Activated CD4-positive, alpha-beta T cell treated with anti-CD3 and anti-CD28 coated beads for 1 hour (primary cell): ENCODE data around the gene GDA.

Experiments used
- DNase-seq: peaks from one replicate; pipeline ENCODE4 v3.0.0-alpha.2; 2020

Gene GDA

GRCh38 chr9:72151104-72151503, 1.9 kb downstream of the GDA start:
- no peak for DNase-seq

GRCh38 chr9:72154468-72155285, 5.4 kb downstream of the GDA start:
- no peak for DNase-seq

GRCh38 chr9:72155301-72155700, 6.1 kb downstream of the GDA start:
- no peak for DNase-seq

DNA sequence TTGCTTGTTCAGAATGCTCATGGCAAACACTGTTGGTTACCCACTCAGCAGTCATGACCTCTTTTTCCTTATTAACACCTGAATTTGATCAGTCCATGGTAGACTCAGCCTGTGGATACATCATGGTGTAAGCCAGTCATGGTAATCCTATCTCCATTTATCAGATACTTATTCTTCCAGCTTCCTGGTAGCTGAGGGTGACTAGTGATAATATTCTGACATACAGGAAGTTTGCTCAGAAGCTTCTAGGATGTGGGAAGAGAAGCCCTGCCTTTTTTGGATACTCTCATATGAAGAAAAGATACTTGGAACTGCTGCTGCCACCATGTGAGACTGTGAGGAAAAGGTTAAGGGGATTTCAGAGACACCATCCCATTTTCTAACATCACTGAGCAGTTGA, 7.3 kb downstream of the GDA start:
- no peak for DNase-seq

DNA sequence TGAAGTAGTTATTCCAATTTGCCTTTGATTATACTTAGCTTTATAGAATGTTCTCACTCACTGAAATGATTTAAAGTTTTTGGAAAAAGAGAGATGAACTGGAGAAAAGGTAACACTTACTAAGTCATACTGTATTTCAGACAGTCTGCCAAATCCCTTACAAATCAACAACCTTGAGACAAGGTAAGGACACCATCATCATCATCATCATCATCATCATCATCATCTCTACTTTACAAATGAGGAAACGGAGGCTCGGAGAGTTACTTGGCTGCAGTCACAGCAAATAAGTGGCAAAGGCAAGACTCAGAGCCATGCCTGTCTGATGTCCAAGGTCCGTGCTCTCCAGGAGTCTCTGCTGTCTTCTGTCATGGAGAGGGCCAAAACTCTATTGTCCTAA, 9.4 kb downstream of the GDA start:
- no peak for DNase-seq

DNA sequence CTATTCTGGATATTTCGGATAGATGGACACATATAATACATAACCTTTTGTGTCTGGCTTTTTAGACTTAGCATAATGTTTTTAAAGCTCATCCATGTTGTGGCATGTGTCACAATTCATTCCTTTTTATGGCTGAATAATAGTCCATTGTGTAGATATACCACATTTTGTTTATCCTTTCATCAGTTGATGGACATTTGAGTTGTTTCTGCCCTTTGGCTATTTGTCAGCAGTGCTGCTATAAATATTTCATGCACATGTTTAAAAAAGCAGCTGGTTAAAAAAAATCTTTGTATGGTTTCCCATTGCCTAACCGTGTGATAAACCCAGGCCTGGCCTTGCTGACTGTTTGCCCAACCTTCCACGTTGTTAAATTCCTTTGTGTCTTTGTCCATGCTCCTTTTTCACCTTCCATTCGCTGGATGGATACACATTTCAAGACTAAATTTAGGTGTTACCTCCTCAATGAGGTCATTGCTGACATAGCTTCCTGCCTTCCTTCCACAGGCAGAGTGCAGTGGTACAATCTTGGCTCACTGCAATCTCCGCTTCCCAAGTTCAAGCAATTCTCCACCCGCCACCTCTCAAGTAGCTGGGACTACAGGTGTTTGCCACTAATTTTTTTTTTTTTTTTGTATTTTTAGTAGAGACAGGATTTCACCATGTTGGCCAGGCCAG, 11.3 kb downstream of the GDA start:
- DNase-seq, result no peak

DNA sequence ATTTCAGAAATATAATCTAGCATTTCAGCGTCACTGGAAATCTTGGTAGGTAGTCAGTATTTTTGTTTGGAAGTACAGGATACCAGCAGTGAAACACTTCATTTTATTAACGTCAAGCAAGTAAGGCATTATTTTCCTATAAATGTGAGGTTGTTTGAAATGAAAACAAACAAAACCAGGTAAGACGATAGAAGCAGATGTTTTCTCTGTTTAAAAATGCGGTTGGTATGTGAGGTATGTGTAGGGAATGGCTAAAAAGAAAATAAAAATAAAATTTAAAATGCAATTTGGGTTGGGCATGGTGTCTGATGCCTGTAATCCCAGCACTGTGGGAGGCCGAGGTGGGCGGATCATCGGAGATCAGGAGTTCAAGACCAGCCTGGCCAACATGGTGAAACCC, 16.1 kb downstream of the GDA start:
- DNase-seq, result no peak

DNA sequence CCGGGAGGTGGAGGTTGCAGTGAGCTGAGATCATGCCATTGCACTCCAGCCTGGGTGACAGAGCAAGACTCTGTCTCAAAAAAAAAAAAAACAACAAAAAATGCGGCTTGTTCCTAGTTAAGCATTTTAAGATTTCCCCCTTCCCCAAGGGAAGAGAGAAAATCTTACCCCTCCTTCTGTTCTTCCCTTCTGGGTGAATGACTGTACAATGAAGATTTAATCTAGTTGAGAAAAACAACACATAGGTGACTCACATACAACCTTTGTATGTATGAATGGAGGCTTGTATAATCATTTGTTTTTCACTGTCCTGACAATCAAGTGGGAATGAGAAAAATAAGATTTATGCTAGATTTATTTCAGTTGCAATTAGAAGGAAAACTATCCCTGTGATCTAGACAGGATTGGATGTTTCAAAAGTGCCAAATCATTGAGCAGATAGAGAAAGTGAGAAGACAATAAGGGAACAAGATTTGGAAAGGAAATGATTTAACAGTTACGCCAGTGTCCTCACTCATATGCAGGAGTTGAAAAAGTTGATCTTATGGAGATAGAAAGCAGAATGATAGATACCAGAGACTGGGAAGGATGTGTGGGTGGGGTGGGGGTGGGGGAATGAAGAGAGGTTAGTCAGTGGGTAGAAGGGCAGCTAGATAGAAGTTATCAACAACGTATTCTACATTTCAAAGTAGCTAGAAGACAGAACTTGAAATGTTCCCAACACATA, 16.7 kb downstream of the GDA start:
- no peak for DNase-seq

DNA sequence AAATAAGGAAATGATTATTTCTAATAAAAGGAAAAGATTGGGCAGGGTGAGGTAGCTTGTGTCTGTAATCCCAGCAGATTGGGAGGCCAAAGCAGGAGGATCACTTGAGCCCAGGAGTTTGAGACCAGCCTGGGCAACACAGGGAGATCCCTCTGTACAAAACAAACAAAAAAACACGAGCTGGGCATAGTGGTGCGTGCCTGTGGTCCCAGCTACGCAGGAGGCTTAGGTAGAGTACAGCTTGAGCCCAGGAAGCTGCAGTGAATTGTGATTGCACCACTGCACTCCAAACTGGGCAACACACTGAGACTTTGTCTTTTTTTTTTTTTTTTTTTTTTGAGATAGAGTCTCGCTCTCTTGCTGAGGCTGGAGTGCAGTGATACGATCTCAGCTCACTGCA, 18.8 kb downstream of the GDA start:
- DNase-seq, result no peak

GRCh38 chr9:72169178-72169577, 19.9 kb downstream of the GDA start:
- no peak for DNase-seq

GRCh38 chr9:72173080-72173479, 23.8 kb downstream of the GDA start:
- DNase-seq, result no peak

GRCh38 chr9:72185561-72185960, 36.3 kb downstream of the GDA start:
- no peak for DNase-seq

- no peak for DNase-seq
Observed at GRCh38 chr9:72187121-72187695, 38.0 kb downstream of the GDA start.

GRCh38 chr9:72188232-72188631, 39.0 kb downstream of the GDA start:
- no peak for DNase-seq

DNA sequence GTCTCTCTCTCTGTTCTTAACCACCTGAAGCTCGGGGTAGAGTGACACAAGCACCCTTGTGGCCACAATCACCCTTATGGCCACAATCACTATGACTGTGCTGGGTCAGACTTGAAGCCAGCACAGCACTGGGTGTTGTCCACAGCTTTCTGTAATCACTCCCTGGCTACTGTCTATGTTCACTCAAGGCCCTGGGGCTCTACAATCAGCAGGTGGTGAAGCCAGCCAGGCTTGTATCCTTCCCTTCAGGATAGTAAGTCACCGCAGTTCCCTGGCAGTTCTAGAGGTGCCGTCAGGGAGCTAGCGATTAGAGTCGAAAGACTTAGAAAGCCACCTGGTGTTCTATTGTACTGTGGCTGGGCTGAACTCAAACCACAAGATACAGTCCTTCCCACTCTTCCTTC, 44.2 kb downstream of the GDA start:
- DNase-seq, result no peak

GRCh38 chr9:72199238-72199637, 50.0 kb downstream of the GDA start:
- DNase-seq, result no peak

GRCh38 chr9:72200452-72200851, 51.2 kb downstream of the GDA start:
- DNase-seq, result no peak

DNA sequence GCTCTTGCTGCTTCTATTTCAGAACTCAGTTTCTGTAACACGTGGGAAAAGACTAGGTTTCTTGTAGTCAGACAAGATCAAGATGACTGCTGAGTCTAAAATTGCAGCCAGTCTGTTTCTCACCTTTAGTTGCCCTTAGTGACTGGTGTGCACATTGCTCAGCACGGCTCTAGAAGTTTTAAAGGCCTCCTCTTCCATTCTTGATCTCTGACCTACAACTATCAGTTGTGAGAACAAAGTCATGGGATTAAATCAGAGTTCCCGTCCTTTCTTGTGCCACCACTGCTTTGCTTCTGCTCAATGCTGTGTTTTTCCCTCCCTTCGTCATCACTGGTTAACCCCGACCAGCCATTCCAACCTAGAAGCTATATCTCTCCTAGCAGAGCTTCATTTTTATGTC, 52.8 kb downstream of the GDA start:
- DNase-seq, result no peak

- no peak for DNase-seq
Observed at GRCh38 chr9:72203205-72203803, 54.1 kb downstream of the GDA start.

GRCh38 chr9:72204062-72204461, 54.8 kb downstream of the GDA start:
- DNase-seq, result no peak

- no peak for DNase-seq
Observed at GRCh38 chr9:72205513-72205912, 56.3 kb downstream of the GDA start.

- no peak for DNase-seq
Observed at GRCh38 chr9:72207278-72207677, 58.0 kb downstream of the GDA start.

- DNase-seq, result no peak
Observed at GRCh38 chr9:72210522-72210921, 61.3 kb downstream of the GDA start.
